NOMO-1 treated with dmso at 0.1 percent for 144 hours (cell line): ENCODE results near the gene ABCB9.
A peak's percentile ranks its signal among the peaks of the same experiment; 100 is the strongest.

Source experiments
- DNase-seq: peaks from one replicate; lab custom pipeline; 2025; ENCODE audit not compliant: unreplicated experiment; lab: John Stamatoyannopoulos, UW

ABCB9 gene

GRCh38 chr12:122981587-122982476 lies 15.6 kb upstream of the ABCB9 start:
- DNase-seq: no peak

GRCh38 chr12:122981036-122981471 lies 14.8 kb upstream of the ABCB9 start:
- no peak for DNase-seq

DNA sequence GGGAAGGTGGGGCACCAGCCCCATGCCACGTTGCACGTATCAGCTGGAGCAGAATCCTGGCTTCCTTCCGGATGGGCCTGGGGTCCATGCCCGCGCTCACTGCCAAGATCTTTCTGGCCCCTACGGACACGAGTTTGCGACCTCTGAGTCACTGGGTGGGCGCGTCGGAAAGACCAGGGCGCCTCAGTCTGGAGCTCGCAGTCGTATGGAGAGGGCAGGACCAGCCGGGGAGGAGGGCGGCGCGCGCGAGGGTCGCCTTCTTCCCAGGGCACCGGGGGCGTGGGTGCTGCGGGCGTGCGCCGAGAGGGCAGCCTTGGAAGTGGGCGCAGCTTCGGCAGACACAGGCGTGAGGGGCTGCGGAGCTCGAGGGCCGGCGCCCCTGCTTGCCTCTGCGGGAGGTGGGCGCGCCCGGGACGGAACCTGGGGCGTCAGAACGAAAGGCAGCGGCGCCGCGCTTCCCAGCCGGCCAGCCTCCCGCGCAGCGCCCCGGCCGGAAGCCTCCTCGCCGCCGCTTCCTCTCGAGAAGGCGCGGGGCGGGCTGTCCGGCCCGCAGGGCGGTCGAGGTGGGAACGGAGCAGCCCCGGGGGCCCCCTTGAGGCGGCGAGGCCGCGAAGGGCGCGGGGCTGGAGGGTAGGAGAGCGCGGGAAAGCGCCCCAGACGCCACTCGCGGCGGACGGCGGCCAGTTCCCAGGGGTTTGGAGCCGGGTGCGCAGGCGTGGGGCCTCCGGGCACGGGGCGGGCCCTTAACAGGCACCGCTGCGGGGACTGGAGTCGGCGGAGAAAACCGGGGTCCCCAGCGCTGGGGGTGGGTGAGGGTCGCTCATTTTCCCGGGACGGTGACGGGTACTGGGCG lies 14.1 kb upstream of the ABCB9 start, which contains the start of gene ARL6IP4:
Gene ARL6IP4 (plus strand): TSS at position 499 of the 853 bp plus-strand sequence. CDS start 459 bp downstream, outside the sequence.
- peak; percentile 34 for DNase-seq

- no peak for DNase-seq
These were observed 13.6 kb upstream of the ABCB9 start for GRCh38 chr12:122979908-122980182.

DNA sequence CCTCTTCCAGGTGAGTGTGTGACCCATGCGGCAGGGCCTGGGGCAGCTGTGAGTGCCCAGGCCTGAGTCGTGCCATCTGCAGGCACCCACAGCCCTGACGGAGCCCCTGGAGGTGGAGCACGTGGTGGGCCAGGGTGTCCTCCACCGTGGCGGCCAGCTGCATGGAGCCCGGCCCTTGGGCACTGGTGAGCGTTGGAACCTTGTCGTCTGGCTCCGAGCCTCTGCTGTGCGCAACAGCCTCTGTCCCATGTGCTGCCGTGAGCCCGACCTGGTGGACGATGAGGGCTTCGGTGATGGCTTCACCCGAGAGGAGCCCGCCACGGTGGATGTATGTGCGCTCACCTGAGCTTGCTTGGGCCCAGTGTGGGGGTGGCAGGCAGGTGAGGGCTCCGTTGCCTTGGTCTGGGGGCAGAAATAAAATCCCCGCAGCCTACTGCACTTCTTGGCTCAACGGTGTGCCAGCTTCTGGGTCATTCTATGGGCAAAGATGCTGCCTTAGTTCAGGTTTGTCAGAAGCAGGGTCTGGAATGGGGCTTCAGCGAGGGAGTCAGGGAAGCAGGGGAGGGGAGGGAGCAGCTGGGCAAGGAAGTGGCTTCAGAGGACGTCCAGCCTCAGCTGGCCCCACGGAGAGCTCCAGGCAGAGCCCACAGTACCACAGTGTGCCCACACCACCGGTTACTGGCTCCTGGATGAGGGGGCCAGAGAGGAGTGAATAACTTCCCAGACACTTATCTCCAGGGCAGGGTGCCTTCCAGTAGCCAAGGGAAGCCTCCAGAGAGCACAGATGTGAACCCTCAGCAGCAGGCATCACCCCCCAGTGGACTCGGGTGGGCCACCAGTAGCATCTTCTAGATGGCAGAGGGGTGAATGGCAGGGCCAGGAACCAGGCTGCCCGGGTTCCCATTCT lies 13.0 kb upstream of the ABCB9 start:
- no peak for DNase-seq

- DNase-seq: no peak
These were observed 12.3 kb upstream of the ABCB9 start for GRCh38 chr12:122978507-122978955.

GRCh38 chr12:122977655-122978392 lies 11.6 kb upstream of the ABCB9 start:
- DNase-seq: no peak

DNA sequence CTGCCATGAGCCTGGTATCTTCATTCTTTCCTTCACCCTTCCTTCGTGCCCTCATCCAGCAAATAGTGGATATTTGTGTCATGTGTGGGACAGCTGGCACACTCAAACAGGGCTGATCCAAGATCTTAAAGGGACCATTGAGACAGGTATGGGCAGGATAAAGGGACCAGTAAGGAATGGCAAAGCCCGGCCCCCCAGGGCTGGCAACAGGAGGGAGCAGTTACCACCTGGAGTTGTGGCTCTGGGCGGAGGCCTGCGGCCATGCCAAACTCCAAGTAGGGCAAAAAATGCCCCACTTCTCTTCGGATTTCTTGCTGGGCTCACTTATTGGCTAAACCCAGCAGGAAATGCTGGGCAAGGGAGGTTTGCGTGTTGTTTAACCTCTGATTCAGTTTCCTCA lies 10.9 kb upstream of the ABCB9 start:
- DNase-seq: no peak

DNA sequence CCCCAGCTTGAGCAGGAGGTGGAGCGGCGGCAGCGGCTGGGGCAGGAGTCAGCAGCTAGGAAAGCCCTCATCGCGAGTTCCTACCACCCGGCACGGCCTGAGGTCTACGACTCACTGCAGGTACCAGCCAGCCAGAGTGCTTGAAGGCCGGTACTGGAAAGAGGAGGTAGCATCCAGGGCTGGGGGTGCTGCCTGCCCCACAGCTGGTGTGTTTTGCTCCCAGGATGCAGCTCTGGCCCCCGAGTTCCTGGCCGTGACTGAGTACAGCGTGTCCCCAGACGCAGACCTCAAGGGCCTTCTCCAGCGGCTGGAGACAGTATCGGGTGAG lies 10.3 kb upstream of the ABCB9 start:
- DNase-seq: no peak

- DNase-seq: no peak
These were observed 9.8 kb upstream of the ABCB9 start for GRCh38 chr12:122975790-122976647.

DNA sequence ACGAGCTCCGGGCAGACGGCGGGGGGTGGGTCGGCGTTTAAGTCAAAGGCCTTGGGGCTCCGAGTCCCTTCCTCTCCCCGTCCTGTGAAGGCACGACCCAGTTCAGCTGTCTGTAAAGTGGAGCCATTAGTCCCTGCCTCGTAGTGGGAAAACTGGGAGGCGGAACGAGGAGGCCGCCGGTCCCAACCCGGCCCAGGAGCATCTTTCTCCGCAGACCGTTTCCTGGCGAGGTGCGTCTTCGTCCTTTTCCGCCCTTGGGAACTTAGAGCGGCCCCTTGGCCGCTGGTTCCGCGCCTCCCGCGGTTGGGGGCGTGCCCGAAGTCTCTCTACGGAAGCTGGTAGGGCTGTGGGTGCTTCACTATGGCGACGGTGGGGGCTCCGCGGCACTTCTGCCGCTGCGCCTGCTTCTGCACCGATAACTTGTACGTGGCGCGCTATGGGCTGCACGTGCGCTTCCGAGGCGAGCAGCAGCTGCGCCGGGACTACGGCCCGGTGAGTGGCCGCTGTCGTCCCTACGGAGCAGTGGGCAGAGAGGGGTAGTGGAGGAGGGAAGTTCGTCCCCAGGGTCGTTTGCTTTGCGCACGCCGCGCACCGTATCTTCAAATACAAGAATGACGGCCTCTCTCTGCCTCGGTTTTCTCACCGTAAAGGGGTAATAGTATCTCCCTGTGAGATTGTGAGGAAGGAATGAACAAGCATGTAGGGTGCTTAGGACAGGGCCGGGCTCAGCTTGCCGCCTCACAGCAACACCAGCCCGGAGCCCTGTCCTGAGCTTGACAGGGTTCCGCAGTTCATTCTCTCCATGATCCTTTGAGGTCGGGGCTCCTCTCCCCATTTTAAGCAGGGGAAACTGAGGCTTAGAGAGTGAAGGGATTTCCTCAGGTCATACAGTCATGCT lies 8.9 kb upstream of the ABCB9 start, which contains the start of gene OGFOD2:
Gene OGFOD2 (plus strand): TSS at position 353 of the 898 bp plus-strand sequence. CDS start 8 bp downstream, at position 361.
- DNase-seq: peak; percentile 93

DNA sequence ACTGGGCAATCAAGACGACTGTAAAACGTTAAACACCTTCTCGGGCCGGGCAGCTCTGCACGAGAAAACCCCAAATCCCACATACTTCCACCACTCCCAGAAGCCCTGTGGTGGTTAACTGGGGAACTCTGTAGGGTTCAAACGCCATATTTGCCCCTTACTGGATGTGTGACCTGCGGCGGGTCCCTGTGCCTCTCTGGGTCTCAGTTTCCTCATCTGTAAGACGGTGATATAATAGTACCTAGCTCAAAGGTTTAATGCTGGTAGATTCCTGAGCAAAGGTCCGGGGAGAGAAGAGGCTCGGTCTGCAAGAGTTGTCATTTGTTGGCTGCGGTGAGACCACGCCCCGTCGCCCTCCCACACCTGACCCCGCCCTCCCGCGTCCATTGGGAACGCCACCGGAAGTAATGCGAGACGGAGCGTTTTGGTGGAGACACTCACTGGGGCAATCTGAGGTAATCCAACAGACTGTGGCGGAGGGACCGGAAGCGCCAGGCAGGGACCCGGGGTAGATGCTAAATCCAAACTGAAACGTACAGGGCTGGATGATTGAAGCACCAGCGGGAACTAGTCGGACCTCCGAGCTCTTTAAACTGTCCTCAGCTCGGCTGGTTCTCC lies 8.1 kb upstream of the ABCB9 start:
- peak; percentile 94 for DNase-seq

- DNase-seq: no peak
These were observed 3.4 kb upstream of the ABCB9 start for GRCh38 chr12:122969676-122970075.

DNA sequence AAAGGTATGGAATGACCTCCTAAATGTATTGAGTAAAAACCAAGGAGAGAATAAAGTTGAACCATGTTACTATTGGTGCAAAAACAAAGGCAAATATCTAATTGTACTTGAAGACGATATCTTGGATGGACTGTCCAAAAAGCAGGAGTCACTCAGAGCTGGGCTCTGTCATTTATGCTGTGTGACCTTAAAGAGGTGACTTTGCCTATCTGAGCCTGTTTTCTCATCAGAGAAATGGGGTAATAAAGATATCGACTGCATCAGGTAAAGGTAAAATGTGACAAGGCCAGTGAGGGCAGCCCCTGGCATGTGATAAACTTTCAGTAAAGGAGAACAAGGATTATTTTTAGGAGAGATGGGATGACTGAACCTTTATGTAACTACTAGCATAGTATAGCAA lies 1.8 kb upstream of the ABCB9 start:
- DNase-seq: no peak

DNA sequence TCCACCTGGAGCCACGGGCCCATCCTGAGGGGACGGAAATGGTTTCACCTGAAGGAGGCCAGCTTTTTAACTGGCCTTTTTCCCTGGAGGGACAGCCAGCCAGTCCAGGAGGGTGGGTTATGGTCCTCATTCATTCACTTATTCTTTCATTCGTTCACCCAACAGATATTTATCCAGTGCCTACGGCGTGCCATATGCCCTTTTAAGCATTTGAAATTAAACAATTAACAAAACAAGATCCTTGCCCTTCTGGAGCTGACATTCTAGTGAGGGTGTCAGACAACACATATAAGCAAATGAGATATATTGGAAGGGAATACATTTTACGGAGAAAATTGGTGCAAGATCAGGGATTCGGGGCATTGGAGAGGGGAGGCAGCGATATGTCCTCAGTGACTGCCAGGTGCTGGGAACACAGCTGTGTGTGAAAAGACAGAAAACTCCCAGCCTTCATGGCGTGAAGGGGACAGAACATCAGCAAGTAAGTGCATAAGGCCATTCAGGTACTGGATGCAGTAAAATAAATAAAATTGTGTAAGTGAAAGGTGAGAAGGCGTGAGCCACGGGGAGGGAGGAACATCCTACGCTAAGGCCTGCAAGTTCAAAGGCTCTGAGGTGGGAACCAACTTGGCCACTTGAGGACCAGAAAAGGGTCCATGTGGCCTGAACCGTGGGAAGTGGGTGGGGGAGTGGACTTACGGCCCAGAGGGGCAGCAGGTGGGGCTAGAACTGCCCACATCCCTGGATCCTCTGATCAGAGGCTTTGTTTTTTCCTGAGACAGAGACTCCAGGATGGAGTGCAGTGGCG lies 684 bp upstream of the ABCB9 start:
- DNase-seq: no peak

DNA sequence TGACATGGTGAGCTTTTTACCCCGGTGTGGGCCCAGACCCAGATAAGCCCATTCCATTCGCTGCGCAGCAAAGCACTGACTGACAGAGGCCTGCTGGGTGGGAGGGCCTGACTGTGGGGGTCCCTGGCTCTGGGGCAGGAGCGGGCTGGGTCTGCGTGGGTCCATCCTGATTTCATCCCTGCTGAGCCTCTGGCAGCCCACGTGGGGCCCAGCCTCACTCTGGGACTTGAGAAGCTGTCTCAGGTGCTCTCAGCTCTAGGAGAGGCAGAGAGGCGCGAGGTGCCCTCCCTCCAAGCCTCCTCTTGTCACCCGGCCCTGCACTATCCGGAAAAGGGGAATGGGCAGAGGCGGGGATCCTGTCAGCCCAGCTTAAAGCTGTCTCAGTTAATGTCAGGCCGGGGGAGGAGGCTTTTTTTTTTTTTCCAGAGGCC lies 927 bp downstream of the ABCB9 start:
- DNase-seq: no peak
